GM21381 (cell line): ENCODE data around the gene METTL21A.
"Not testable (repeated sequence)": the region's sequence is repeated elsewhere in the genome, so short reads cannot be mapped to it uniquely, and the experiment has no call there.

Experiments used
- ATAC-seq: cut with Tn5 transposase; IDR thresholded peaks from one replicate; pipeline ENCODE4 v1.9.1; 2021; ENCODE audit warnings: mild to moderate bottlenecking, moderate library complexity; ENCODE audit not compliant: unreplicated experiment

METTL21A gene

GRCh38 chr2:207625014-207625907 is at the start of gene METTL21A:
Gene METTL21A (minus strand): TSS chr2:207625394. CDS start chr2:207624375, 1,019 bp downstream.
- ATAC-seq, result peak; percentile 61

DNA sequence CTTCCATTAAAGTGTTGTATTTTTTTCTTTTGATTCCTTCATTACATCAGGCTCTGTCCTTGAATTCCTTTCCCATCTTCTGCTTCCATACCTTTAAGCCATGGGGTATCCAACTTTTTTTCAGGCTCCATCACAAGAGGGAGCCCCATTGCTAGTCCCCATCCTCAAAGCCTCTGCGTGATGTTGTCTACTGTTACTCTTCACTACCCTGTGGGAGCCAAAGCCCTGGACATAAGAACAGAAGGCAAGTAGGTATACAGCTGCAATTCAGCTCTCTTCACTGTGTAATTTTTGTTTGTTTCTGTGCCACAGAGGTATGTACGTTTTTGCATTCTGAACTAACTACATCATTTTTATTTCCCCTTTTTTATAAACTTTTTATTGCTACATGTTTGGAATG is 49.6 kb upstream of the METTL21A start:
- no peak for ATAC-seq

DNA sequence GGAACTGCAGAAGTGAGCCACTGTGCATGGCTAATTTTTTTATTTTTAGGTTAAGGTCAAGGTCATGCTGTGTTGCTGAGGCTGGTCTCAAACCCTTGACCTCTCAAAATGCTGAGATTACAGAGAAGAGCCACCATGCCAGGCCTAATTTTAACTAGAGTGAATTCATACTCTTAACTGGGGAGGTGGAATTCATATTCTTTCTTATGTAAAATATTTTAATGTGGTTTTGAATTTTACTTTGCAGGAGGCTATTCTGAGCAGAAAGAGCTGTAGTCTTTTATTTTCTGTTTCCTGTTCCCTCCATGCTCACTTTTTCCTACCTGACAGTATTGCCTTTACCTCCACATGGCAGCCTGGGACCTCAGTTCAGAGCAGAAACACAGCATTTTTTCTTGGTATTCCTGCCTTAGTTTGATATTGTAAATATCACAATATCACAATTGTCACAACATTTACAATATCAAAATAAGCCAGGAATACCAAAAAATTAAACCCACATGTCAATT is 49.1 kb upstream of the METTL21A start:
- ATAC-seq, result no peak

DNA sequence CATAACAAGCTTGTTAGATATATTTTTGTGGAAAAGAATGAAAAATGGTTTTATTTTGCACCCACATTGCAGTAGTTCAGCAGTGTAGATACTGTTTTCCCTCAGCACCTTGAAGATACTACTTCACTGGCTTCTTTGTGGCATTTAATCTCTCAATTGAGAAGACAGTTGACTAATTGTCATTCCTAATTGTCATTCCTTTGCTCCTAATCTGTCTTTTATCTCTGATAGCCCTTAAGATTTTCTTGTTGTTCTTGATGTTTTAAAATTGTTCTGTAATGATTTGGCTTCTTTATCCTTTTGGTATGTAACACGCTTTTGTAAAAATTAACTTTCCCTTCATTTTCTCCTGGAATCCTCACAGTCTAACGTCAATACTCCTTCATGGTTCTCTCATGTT is 48.2 kb upstream of the METTL21A start:
- no peak for ATAC-seq

- ATAC-seq, result no peak
Measured at GRCh38 chr2:207670887-207671286, 45.7 kb upstream of the METTL21A start.

- no peak for ATAC-seq
Measured at GRCh38 chr2:207663870-207664545, 38.8 kb upstream of the METTL21A start.

GRCh38 chr2:207662203-207662602 is 37.0 kb upstream of the METTL21A start:
- ATAC-seq, result peak; percentile 94

GRCh38 chr2:207660994-207661393 is 35.8 kb upstream of the METTL21A start:
- ATAC-seq, result no peak

GRCh38 chr2:207658156-207658555 is 33.0 kb upstream of the METTL21A start:
- no peak for ATAC-seq

GRCh38 chr2:207655000-207655399 is 29.8 kb upstream of the METTL21A start:
- no peak for ATAC-seq

- not testable (repeated sequence) for ATAC-seq
Measured at GRCh38 chr2:207646582-207646981, 21.4 kb upstream of the METTL21A start.

GRCh38 chr2:207643892-207644291 is 18.7 kb upstream of the METTL21A start:
- no peak for ATAC-seq

DNA sequence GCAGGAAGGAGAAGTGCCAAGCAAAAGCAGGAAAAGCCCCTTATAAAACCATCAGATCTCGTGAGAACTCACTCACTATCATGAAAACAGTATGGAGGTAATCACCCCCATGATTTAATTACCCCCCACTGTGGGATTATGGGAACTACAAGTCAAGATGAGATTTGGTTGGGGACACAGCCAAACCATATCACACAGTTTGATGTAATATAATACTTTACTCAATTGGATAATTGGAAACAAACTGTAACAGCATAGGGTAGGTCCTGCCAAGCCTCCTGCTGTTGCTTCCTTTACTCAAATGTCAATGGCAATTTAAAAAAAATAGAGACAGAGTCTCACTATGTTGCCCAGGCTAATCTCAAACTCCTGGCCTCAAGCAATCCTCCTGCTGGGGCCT is 15.5 kb upstream of the METTL21A start:
- ATAC-seq, result no peak

DNA sequence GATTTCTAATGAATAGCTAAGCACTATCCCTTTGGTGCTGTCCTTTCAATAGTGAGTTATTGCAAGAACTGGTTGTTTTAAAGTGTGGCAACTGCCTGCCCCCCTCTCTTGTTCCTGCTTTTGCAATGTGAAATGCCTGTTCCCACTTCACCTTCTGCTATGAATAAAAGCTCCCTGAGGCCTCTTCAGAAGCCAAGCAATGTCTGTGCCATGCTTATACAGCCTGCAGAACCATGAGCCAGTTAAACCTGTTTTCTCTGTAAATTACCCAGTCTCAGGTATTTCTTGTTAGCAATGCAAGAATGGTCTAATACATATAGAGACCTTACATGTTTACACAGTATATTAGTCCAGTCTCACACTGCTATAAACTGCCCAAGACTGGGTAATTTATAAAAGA is 15.0 kb upstream of the METTL21A start:
- ATAC-seq, result no peak

DNA sequence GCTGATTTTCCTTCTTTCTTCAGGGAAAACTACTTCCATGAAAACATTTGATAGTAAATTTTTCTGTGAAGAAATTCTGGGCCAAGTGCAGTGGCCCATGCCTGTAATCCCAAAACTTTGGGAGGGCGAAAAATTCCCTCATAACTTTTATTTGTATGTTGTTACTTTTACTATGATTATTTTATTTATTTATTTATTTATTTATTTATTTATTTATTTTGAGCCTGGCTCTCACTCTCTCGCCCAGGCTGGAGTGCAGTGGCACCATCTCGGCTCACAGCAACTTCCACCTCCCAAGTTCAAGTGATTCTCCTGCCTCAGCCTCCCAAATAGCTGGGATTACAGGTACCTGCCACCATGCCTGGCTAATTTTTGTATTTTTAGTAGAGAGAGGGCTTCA is 14.1 kb upstream of the METTL21A start:
- ATAC-seq, result not testable (repeated sequence)

DNA sequence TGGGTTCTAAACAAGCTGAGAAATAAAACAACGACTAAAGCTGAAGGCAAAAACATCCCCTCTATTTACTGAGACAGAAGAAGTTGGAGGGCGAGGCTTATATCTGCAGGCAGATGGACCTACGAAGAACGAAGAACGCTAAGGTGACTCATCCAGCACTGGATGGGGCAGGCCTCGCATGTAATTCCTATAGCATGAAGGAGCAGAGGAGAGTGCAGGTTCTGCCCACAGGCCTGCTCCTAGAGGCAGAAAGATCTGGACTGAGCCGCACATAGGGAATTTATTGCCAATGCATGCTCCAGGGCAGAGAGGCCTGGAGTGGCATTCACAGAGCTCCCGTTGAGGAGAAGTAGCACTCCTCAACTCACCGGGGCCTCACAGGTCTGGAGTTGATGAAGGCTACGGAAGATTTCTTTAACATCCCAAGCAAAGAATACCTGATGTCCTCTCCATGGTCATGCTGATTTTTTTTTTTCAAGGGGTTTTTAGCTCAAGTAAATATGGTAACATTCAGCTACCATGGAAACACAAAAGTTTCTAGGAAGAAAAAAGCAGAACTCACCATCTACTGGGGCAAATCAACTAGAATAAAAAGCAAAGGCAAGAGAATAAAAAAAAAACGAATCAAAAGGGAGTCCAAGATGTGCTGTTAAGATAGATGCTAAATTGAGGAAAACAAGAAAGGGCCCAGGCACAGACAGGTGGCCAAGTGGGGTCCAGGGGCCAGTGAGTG is 10.4 kb upstream of the METTL21A start:
- no peak for ATAC-seq

GRCh38 chr2:207633686-207634085 is 8.5 kb upstream of the METTL21A start:
- no peak for ATAC-seq

GRCh38 chr2:207632575-207633493 is 7.6 kb upstream of the METTL21A start:
- no peak for ATAC-seq

DNA sequence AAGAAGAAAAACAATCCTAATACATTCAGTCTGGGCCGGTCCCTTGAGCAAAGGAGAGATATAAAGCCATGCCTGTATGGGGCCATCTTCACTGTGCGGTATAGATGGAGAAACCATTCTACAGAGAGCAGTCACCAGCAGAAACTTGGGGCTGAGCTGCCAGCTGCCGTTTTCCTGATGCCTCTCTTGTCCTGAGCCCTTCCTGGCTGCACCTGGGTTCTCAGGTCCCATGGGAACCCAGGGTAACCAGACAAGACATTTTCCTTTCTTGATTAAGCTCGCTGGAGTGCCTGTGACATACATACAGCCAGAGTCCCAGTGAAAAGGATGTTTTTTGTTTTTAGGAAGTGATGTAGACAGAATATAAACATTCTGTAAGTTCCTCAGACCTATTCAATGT is 5.3 kb upstream of the METTL21A start:
- ATAC-seq, result no peak

GRCh38 chr2:207629553-207629952 is 4.4 kb upstream of the METTL21A start:
- ATAC-seq, result no peak
